DOHH2 (cell line): Measurements from ENCODE around the gene ZCCHC17.

Source experiments
- H3F3A ChIP-seq: fragments of 200-600 bp; sonication (generic), shearing (Covaris generic); 2 replicates; pipeline ENCODE4 v1.6.0; 2016; ENCODE audit warnings: antibody characterized with exemption, mild to moderate bottlenecking; ENCODE audit not compliant: control insufficient read depth, insufficient read depth
- H3K27ac ChIP-seq: fragments of 200-600 bp; sonication (generic); 2 replicates; pipeline ENCODE4 v1.5.1; 2014; ENCODE audit warnings: low read depth, mild to moderate bottlenecking, low read length, moderate library complexity
- H3K27me3 ChIP-seq: fragments of 200-600 bp; sonication (generic); 2 replicates; pipeline ENCODE4 v1.6.1; 2014; ENCODE audit warnings: mild to moderate bottlenecking, low read length, mixed read lengths; ENCODE audit not compliant: control insufficient read depth
- H3K36me3 ChIP-seq: fragments of 200-600 bp; sonication (generic); 2 replicates; pipeline ENCODE4 v1.6.1; 2014; ENCODE audit warnings: mild to moderate bottlenecking, low read length, moderate library complexity, mixed read lengths; ENCODE audit not compliant: control insufficient read depth
- H3K4me1 ChIP-seq: fragments of 200-600 bp; sonication (generic); 2 replicates; pipeline ENCODE4 v1.6.1; 2014; ENCODE audit warnings: mild to moderate bottlenecking, low read length, mixed read lengths; ENCODE audit not compliant: control insufficient read depth
- H3K4me2 ChIP-seq: fragments of 200-600 bp; sonication (generic); 2 replicates; pipeline ENCODE4 v1.6.0; 2014; ENCODE audit warnings: mild to moderate bottlenecking, low read length, moderate library complexity
- H3K4me3 ChIP-seq: fragments of 200-600 bp; sonication (generic); 2 replicates; pipeline ENCODE4 v1.5.1; 2014; ENCODE audit warnings: mild to moderate bottlenecking, low read length, mixed read lengths
- H3K79me2 ChIP-seq: fragments of 200-600 bp; sonication (generic); 2 replicates; pipeline ENCODE4 v1.6.1; 2014; ENCODE audit warnings: mild to moderate bottlenecking, low read length, mixed read lengths; ENCODE audit not compliant: control insufficient read depth
- H3K9me2 ChIP-seq: fragments of 200-600 bp; sonication (generic); replicated peaks from 2 replicates; pipeline ENCODE4 v1.6.1; 2014; ENCODE audit warnings: mild to moderate bottlenecking, low read length, mixed read lengths; ENCODE audit not compliant: control insufficient read depth
- H3K9me3 ChIP-seq: fragments of 200-600 bp; sonication (generic); 2 replicates; pipeline ENCODE4 v1.6.1; 2014; ENCODE audit warnings: antibody characterized with exemption, low read length, mixed read lengths; ENCODE audit not compliant: control insufficient read depth, insufficient read depth
- H4K20me1 ChIP-seq: fragments of 200-600 bp; sonication (generic); 2 replicates; pipeline ENCODE4 v1.6.0; 2014; ENCODE audit warnings: low read depth, mild to moderate bottlenecking, antibody characterized with exemption, low read length, moderate library complexity; ENCODE audit not compliant: control insufficient read depth, insufficient read depth
- CTCF ChIP-seq: fragments of 200-600 bp; sonication (generic); IDR thresholded peaks from one replicate; pipeline ENCODE4 v1.5.1; 2014; ENCODE audit warnings: antibody characterized with exemption, mild to moderate bottlenecking, low read depth, low read length; ENCODE audit not compliant: poor library complexity, severe bottlenecking
- EZH2phosphoT487 ChIP-seq: fragments of 200-600 bp; sonication (generic); IDR thresholded peaks from 2 replicates; pipeline ENCODE4 v1.6.1; 2017; ENCODE audit warnings: borderline replicate concordance, mild to moderate bottlenecking, antibody characterized with exemption, low read length, moderate library complexity, mixed read lengths

Gene ZCCHC17

GRCh38 chr1:31409946-31410858 lies 113.4 kb downstream of the ZCCHC17 start:
- Histone ChIP-seq H3K9me3 (no peaks in the 10 kb centered on the region), H3K36me3 (no peaks in the 10 kb centered on the region), H3K9me2 (no peaks in the 10 kb centered on the region)

GRCh38 chr1:31410871-31411270 lies 114.0 kb downstream of the ZCCHC17 start:
- peaks cover 17% of the 10 kb centered on the region for H3K4me1 ChIP-seq
- TF ChIP-seq EZH2phosphoT487 (no peak), CTCF (no peak)
- no peaks in the 10 kb centered on the region for H3K9me2 ChIP-seq
- no peak overlapping the region for H3K27ac ChIP-seq
- no peak overlapping the region for H3K4me3 ChIP-seq
- H3F3A ChIP-seq = no peaks in the 10 kb centered on the region
- H3K79me2 ChIP-seq = no peaks in the 10 kb centered on the region
- no peaks in the 10 kb centered on the region for H3K9me3 ChIP-seq
- H3K27me3 ChIP-seq = peaks cover 43% of the 10 kb centered on the region
- no peaks in the 10 kb centered on the region for H4K20me1 ChIP-seq
- H3K4me2 ChIP-seq = no peak overlapping the region
- H3K36me3 ChIP-seq = no peaks in the 10 kb centered on the region

More at GRCh38 chr1:31409946-31410858, 113.4 kb downstream of the ZCCHC17 start:
- H3K27ac ChIP-seq = no peak overlapping the region
- H3K79me2 ChIP-seq = no peaks in the 10 kb centered on the region
- H3K4me2 ChIP-seq = no peak overlapping the region
- H4K20me1 ChIP-seq = no peaks in the 10 kb centered on the region
- peaks cover 42% of the 10 kb centered on the region for H3K27me3 ChIP-seq
- no peak for TF ChIP-seq EZH2phosphoT487
- no peak for TF ChIP-seq CTCF
- H3F3A ChIP-seq = no peaks in the 10 kb centered on the region
- no peak overlapping the region for H3K4me3 ChIP-seq
- peaks cover 17% of the 10 kb centered on the region for H3K4me1 ChIP-seq

- Histone ChIP-seq H3F3A (no peaks in the 10 kb centered on the region), H3K79me2 (no peaks in the 10 kb centered on the region), H3K27ac (no peak overlapping the region), H3K4me2 (no peak overlapping the region), H3K4me3 (no peak overlapping the region), H3K27me3 (peaks cover 43% of the 10 kb centered on the region), H3K9me3 (no peaks in the 10 kb centered on the region), H4K20me1 (no peaks in the 10 kb centered on the region), H3K4me1 (peaks cover 17% of the 10 kb centered on the region), H3K9me2 (no peaks in the 10 kb centered on the region), H3K36me3 (no peaks in the 10 kb centered on the region)
- TF ChIP-seq CTCF (no peak), EZH2phosphoT487 (no peak)
These were observed 115.4 kb downstream of the ZCCHC17 start for GRCh38 chr1:31412205-31412604.
